HepG2 (cell line): ENCODE results near the gene SYNGR2. TPM values are rescaled to one million over a fixed set of nuclear protein-coding genes. Genes with fewer than 3 reads are reported as not detected.

Experiments
- ATF4 ChIP-seq, 2 experiments: fragments of 450-650 bp in 1 of 2; sonication (generic) in 1 of 2; formaldehyde crosslinking; IDR thresholded peaks; 2 replicates each; pipeline versions ENCODE4 v1.5.0 to v1.8.0; 2020 to 2022; ENCODE audit warnings: mild to moderate bottlenecking in 1 of 2, missing genetic modification reagents in 1 of 2
- BCL3 ChIP-seq: sonication (generic); formaldehyde crosslinking; IDR thresholded peaks from 2 replicates; pipeline ENCODE4 v1.5.1; 2020; ENCODE audit warnings: mild to moderate bottlenecking, missing genetic modification reagents, moderate library complexity
- CERS6 ChIP-seq: sonication (generic); formaldehyde crosslinking; IDR thresholded peaks from 2 replicates; pipeline ENCODE4 v1.5.0; 2020; ENCODE audit warnings: missing genetic modification reagents
- GFI1 ChIP-seq: sonication (generic); formaldehyde crosslinking; IDR thresholded peaks from 2 replicates; pipeline ENCODE4 v1.5.0; 2020; ENCODE audit warnings: missing genetic modification reagents, mild to moderate bottlenecking, borderline replicate concordance
- HDAC6 ChIP-seq: fragments of 200-600 bp; sonication (generic); IDR thresholded peaks from 2 replicates; pipeline ENCODE4 v1.7.0; 2017; ENCODE audit warnings: mild to moderate bottlenecking, antibody characterized with exemption, low read length, low read depth
- HMGXB3 ChIP-seq: sonication (generic); formaldehyde crosslinking; IDR thresholded peaks from 2 replicates; pipeline ENCODE4 v1.4.0; 2020; ENCODE audit warnings: missing genetic modification reagents, borderline replicate concordance
- HOXA5 ChIP-seq: sonication (generic); formaldehyde crosslinking; IDR thresholded peaks from 2 replicates; pipeline ENCODE4 v1.4.0; 2020; ENCODE audit warnings: missing genetic modification reagents
- KLF9 ChIP-seq: IDR thresholded peaks from 2 replicates; pipeline ENCODE4 v1.6.1; 2016; ENCODE audit warnings: low read depth
- LCORL ChIP-seq, 2 experiments: fragments of 450-650 bp in 1 of 2; sonication (generic) in 1 of 2; formaldehyde crosslinking in 1 of 2; IDR thresholded peaks; 2 replicates each; pipeline versions ENCODE4 v1.5.0 to v1.6.1; 2017 to 2020; ENCODE audit warnings: antibody characterized with exemption in 1 of 2, missing genetic modification reagents in 1 of 2
- MEIS2 ChIP-seq: sonication (generic); formaldehyde crosslinking; IDR thresholded peaks from 2 replicates; pipeline ENCODE4 v1.9.0; 2021; ENCODE audit warnings: mild to moderate bottlenecking, missing genetic modification reagents
- MZF1 ChIP-seq: sonication (generic); formaldehyde crosslinking; IDR thresholded peaks from 2 replicates; pipeline ENCODE4 v1.8.1; 2023; ENCODE audit warnings: mild to moderate bottlenecking, missing genetic modification reagents, borderline replicate concordance
- NONO ChIP-seq, 2 experiments: fragments of 450-650 bp in 1 of 2; sonication (generic) in 1 of 2; formaldehyde crosslinking in 1 of 2; IDR thresholded peaks in 1 of 2; conservative IDR thresholded peaks in 1 of 2; 2 replicates each; pipeline versions ENCODE4 v1.6.1 to v1.8.0; 2017 to 2022; ENCODE audit warnings: mild to moderate bottlenecking in 1 of 2, missing genetic modification reagents in 1 of 2, moderate library complexity in 1 of 2
- ZBTB34 ChIP-seq: sonication (generic); formaldehyde crosslinking; IDR thresholded peaks from 2 replicates; pipeline ENCODE4 v1.8.0; 2022; ENCODE audit warnings: mild to moderate bottlenecking, missing genetic modification reagents
- ZNF121 ChIP-seq: sonication (generic); formaldehyde crosslinking; IDR thresholded peaks from 2 replicates; pipeline ENCODE4 v1.5.0; 2020; ENCODE audit warnings: mild to moderate bottlenecking, missing genetic modification reagents
- ZNF800 ChIP-seq: sonication (generic); formaldehyde crosslinking; IDR thresholded peaks from 2 replicates; pipeline ENCODE4 v1.4.0; 2020; ENCODE audit warnings: missing genetic modification reagents
- polyA plus RNA-seq, 8 experiments: library from polyadenylated mRNA; depleted of rRNA in 3 of 8; stranded (reverse) in 7 of 8; unstranded in 1 of 8; fragments of >200 nt; fragmentation: Illumina TruSeq in 4 of 8; extraction: Trizol in 4 of 8; gene quantifications; 2 replicates each; pipeline versions ENCODE4 v1.2.1 to v1.2.3, GENCODE V29; 2011 to 2016; ENCODE audit warnings: low read depth in 4 of 8, missing spikeins in 1 of 8, mixed read lengths in 1 of 8; ENCODE audit not compliant: insufficient read depth in 1 of 8
- total RNA-seq, 5 experiments: library from RNA; depleted of rRNA; stranded (reverse); fragments of >200 nt; fragmentation: Illumina TruSeq; extraction: Trizol; gene quantifications; 2 replicates each; pipeline ENCODE4 v1.2.3, GENCODE V29; 2016; ENCODE audit warnings: low read depth in 1 of 5

Gene SYNGR2
- total and polyA plus RNA-seq, 2 of the 13 experiments (the other 11 are each of a cell fraction or from before 2014, with no cell fraction given), result 46.7 to 170 TPM

GRCh38 chr17:78148286-78149016 is 19.9 kb upstream of the SYNGR2 start (continued):
- TF ChIP-seq MZF1 (CRISPR knock-in tag) (no peak), HMGXB3 (0 out of 2 replicates have a peak, but pooled peaks have one; percentile 29), NONO (IDR thresholded peaks at IDR 0.05) (no peak), NONO (CRISPR knock-in tag; conservative IDR thresholded peaks at IDR 0.05) (0 out of 2 replicates have a peak, but pooled peaks have one; percentile 28), HOXA5 (CRISPR knock-in tag) (no peak), ZNF800 (CRISPR knock-in tag) (no peak), BCL3 (CRISPR knock-in tag) (no peak), GFI1 (CRISPR knock-in tag) (peak; percentile 28; the same call in 1 of the 2 replicates), CERS6 (CRISPR knock-in tag) (no peak), ZNF121 (no peak), KLF9 (CRISPR knock-in tag) (no peak), ATF4 (CRISPR knock-in tag; IDR thresholded peaks at IDR 0.05) (no peak), ZBTB34 (CRISPR knock-in tag) (no peak), LCORL (IDR thresholded peaks at IDR 0.05) (no peak), LCORL (CRISPR knock-in tag; IDR thresholded peaks at IDR 0.05) (peak; percentile 95), HDAC6 (no peak), MEIS2 (no peak)
